Measurements from ENCODE around the gene GLYATL2.

Gene GLYATL2

DNA sequence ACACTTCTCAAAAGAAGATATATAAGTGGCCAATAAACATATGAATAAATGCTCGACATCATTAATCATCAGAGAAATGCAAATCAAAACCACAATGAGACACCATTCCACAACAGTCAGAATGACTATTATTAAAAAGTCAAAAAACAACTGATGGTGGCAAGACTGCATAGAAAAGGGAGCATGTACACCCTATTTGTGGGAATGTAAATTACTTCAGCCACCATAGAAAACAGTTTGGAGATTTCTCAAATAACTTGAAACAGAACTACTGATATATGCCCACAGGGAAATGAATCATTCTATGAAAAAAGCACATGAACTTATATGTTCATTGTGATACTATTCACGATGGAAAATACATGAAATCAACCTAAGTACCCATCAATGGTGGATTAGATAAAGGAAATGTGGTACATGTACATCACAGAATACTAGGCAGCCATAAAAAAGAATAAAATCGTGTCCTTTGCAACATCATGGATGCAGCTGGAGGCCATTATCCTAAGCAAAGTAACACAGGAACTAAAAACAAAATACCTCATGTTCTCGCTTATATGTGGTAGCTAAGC, 42.4 kb downstream of the GLYATL2 start:
- intact Hi-C loops (cut with DNase I), result no loop called here
- no peak for DNase-seq

DNA sequence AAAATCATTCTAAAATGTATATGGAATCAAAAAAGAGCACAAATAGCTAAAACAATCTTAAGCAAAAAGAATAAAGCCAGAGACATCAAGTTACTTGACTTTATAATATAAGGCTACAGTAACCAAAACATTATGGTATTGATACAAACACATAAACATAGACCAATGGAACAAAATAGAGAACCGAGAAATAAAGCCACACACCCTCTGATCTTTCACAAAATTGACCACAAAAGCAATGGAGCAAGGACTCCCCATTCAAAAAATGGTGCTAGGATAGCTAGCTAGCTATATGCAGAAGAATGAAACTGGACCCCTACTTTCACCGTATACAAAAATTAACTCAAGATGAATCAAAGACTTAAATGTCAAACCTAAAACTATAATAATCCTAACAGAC, 43.2 kb downstream of the GLYATL2 start:
- no peak for DNase-seq
- intact Hi-C loops (cut with DNase I), result no loop called here

DNA sequence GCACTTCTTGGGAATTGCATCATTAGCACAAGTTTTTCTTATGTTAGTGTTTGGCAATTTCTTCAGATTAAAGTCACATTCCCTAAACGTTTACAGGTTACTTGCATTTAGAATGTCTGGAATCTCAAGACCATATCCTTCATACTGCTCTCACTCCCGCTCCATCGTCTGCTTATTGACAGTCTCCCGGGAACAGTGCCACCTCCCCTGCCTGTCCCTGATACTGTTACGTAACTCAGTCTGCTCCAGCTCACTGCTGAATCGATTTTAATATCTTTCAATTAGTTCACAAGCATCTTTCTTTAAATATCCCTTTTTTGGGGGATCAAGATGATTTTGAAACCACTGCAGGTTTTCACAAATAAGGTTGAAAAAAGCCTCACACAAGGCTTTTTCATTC, 48.2 kb downstream of the GLYATL2 start:
- no peak for DNase-seq
- intact Hi-C loops (cut with DNase I), result no loop called here

GRCh38 chr11:58788355-58789023, 56.0 kb downstream of the GLYATL2 start:
- peak in 7 of 10 donors; percentile 13 to 83 (median 30) for DNase-seq
- intact Hi-C loops (cut with DNase I), result loop anchor here (5.0 kb wide), 1 partner anchor 136 kb away; no protein-coding TSS in a partner anchor

- intact Hi-C loops (cut with DNase I), result loop anchor here (5.0 kb wide), 1 partner anchor 136 kb away; no protein-coding TSS in a partner anchor
- DNase-seq, result no peak
Measured at GRCh38 chr11:58787903-58788302, 56.6 kb downstream of the GLYATL2 start.

DNA sequence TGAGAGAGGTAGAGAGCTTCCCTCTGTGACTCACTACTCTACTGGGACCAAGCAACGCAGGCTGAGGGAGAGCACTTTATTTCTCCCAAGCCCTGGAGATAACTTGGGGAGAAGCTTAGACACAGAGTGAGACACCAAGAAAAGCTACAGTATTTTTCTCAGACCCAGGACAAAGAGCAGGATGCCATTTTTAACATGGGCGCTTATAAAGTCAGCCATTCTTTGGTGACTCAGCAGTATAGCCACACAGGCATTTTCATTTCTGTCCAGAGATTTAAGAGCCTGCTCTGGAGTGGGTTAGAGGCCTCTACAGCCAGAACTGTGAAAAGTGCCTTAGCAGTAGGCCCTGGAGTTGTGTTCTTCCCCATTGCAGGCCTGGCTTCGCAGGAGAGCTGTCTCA, 57.8 kb downstream of the GLYATL2 start:
- DNase-seq, result no peak
- intact Hi-C loops (cut with DNase I), result loop anchor here (5.0 kb wide), 1 partner anchor 134 kb away; no protein-coding TSS in a partner anchor

DNA sequence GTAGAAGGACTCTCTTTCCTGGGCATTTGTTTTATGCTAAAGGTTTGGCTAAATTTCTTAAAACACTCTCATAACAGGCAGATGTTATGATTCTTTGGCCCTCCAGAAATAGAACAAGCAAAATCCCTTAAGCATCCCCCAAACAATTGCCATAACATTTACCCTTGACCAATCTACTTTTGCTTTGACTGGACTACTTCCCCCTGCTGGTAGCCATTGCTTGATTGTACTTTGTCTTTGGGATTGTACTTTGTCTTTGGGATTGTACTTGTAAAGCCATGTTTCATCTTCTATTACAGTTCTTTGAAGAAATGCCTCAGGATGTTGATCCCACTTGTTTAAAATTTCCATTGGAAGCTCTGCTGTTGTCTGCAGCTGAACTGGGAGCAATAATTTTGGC, 59.5 kb downstream of the GLYATL2 start:
- intact Hi-C loops (cut with DNase I), result loop anchor here (5.0 kb wide), 1 partner anchor 133 kb away; no protein-coding TSS in a partner anchor

More for the DNA sequence above, 59.5 kb downstream of the GLYATL2 start:
- DNase-seq, result no peak
